CD8-positive, alpha-beta memory T cell (primary cell): ENCODE measurements around the gene SAMD4A. TPM values are rescaled to one million over a fixed set of nuclear protein-coding genes. Genes with fewer than 3 reads are reported as not detected.
"Not testable (repeated sequence)": the region's sequence is repeated elsewhere in the genome, so short reads cannot be mapped to it uniquely, and the experiment has no call there.

Source experiments
- CTCF ChIA-PET: fragments of 350-600 bp; sonication (Branson Sonifier 250); formaldehyde crosslinking; loops from one replicate; lab custom pipeline; 2021; ENCODE audit warnings: antibody characterized with exemption; lab: Charles Lee
- POLR2A ChIA-PET: fragments of 350-600 bp; sonication (Branson Sonifier 250); formaldehyde crosslinking; loops from one replicate; lab custom pipeline; 2021; ENCODE audit warnings: antibody characterized with exemption; lab: Charles Lee
- DNase-seq, 5 donors: peaks; one replicate each; pipeline versions ENCODE4 v3.0.0 to v3.0.0-alpha.2; 2020 to 2022; ENCODE audit warnings: mixed read lengths in 1 of 5
- H3K27ac ChIP-seq: one replicate; pipeline ENCODE4 v1.7.0; 2013; ENCODE audit warnings: low read depth, mild to moderate bottlenecking, low read length, moderate library complexity
- H3K27me3 ChIP-seq: 2 replicates; pipeline ENCODE4 v1.7.0; 2013; ENCODE audit warnings: low read length, mild to moderate bottlenecking; ENCODE audit not compliant: insufficient read depth, poor library complexity, severe bottlenecking
- H3K36me3 ChIP-seq: 2 replicates; pipeline ENCODE4 v1.7.0; 2013; ENCODE audit warnings: mild to moderate bottlenecking, low read length, moderate library complexity; ENCODE audit not compliant: insufficient read depth
- H3K4me1 ChIP-seq: 2 replicates; pipeline ENCODE4 v1.7.0; 2013; ENCODE audit warnings: mild to moderate bottlenecking, low read length, moderate library complexity; ENCODE audit not compliant: insufficient read depth
- H3K4me3 ChIP-seq: 2 replicates; pipeline ENCODE4 v1.7.0; 2013; ENCODE audit warnings: mild to moderate bottlenecking, low read length
- H3K9me3 ChIP-seq: 2 replicates; pipeline ENCODE4 v1.7.0; 2013; ENCODE audit warnings: mild to moderate bottlenecking, low read length
- H3K27ac Mint-ChIP-seq, 8 donors: one replicate each; pipeline ENCODE4 v1.8.0; 2020 to 2021; ENCODE audit warnings: mixed read lengths in 8 of 8, mild to moderate bottlenecking in 6 of 8, inconsistent platforms in 3 of 8, moderate library complexity in 3 of 8
- H3K27me3 Mint-ChIP-seq, 2 donors: one replicate each; pipeline ENCODE4 v1.8.0; 2020 to 2021; ENCODE audit warnings: mixed read lengths in 2 of 2, mild to moderate bottlenecking in 1 of 2, moderate library complexity in 1 of 2
- H3K36me3 Mint-ChIP-seq, 3 donors: one replicate each; pipeline ENCODE4 v1.8.0; 2020 to 2021; ENCODE audit warnings: mixed read lengths in 3 of 3, inconsistent platforms in 1 of 3, mild to moderate bottlenecking in 1 of 3
- H3K4me1 Mint-ChIP-seq, 3 donors: one replicate each; pipeline ENCODE4 v1.8.0; 2020 to 2021; ENCODE audit warnings: mixed read lengths in 3 of 3, inconsistent platforms in 1 of 3, mild to moderate bottlenecking in 1 of 3
- H3K4me3 Mint-ChIP-seq, 7 donors: one replicate each; pipeline ENCODE4 v1.8.0; 2020 to 2021; ENCODE audit warnings: mixed read lengths in 7 of 7, mild to moderate bottlenecking in 6 of 7, moderate library complexity in 4 of 7, inconsistent platforms in 2 of 7
- H3K9me3 Mint-ChIP-seq, 5 donors: one replicate each; pipeline ENCODE4 v1.8.0; 2020 to 2022; ENCODE audit warnings: mixed read lengths in 5 of 5, mild to moderate bottlenecking in 3 of 5, moderate library complexity in 2 of 5, inconsistent platforms in 1 of 5
- polyA plus RNA-seq: library from polyadenylated mRNA; unstranded; fragments of 300-500 nt; fragmentation: Illumina TruSeq; gene quantifications from one replicate; pipeline ENCODE4 v1.2.3, GENCODE V29; 2021
- total RNA-seq, 2 experiments: library from RNA; stranded (reverse); gene quantifications; one replicate each; pipeline ENCODE4 v1.2.3, GENCODE V29; 2021

The SAMD4A gene
- total and polyA plus RNA-seq, 3 experiments from 2014 or later, result 2.4 to 2.7 TPM; not detected in 1

DNA sequence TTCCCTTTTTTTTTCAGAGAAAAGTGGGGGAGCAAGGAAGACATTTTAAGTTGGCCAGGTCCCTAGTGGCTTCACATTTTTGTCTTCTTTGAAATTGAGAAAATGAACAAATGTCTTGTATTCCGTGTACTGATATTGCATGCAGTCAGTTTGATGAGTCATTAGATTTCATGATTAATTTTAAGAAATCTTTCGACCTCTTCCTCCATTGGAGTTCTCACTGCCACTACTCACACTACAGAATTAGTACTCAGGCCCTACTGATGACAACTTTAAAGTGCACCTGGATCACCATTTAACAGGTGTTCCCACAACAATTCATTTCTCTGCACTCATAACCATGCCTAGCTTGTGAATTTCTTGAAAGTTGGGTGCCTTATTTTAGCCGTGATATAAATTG lies 50.5 kb downstream of the SAMD4A start:
- no peaks in the 10 kb centered on the region for H3K4me1 ChIP-seq
- no peak overlapping the region for H3K4me3 ChIP-seq
- Mint-ChIP-seq H3K4me3 (no peak overlapping the region), H3K4me1 (peaks cover 0 to 8% (median 0%) of the 10 kb centered on the region in 3 donors), H3K36me3 (peaks cover 0 to 19% (median 0%) of the 10 kb centered on the region in 3 donors), H3K27ac (no peak overlapping the region), H3K9me3 (no peaks in the 10 kb centered on the region), H3K27me3 (peaks cover 5 to 8% of the 10 kb centered on the region in 2 donors)
- ChIA-PET CTCF (no interaction called here), POLR2A (no interaction called here)
- H3K9me3 ChIP-seq, result no peaks in the 10 kb centered on the region
- H3K27me3 ChIP-seq, result no peaks in the 10 kb centered on the region
- H3K36me3 ChIP-seq, result no peaks in the 10 kb centered on the region
- no peak overlapping the region for H3K27ac ChIP-seq
- DNase-seq, result no peak

- Histone ChIP-seq H3K27ac (no peak overlapping the region), H3K36me3 (no peaks in the 10 kb centered on the region), H3K9me3 (no peaks in the 10 kb centered on the region), H3K27me3 (no peaks in the 10 kb centered on the region), H3K4me1 (peaks cover under 1% of the 10 kb centered on the region), H3K4me3 (no peak overlapping the region)
- Mint-ChIP-seq H3K27ac (no peak overlapping the region), H3K9me3 (no peaks in the 10 kb centered on the region), H3K4me1 (peaks cover 5 to 19% (median 5%) of the 10 kb centered on the region in 3 donors), H3K36me3 (peaks cover 0 to 20% (median 3%) of the 10 kb centered on the region in 3 donors), H3K4me3 (no peak overlapping the region), H3K27me3 (no peaks in the 10 kb centered on the region)
- CTCF ChIA-PET, result interaction anchor here (0.6 kb wide), 1 partner anchor 103 kb away, joined by 3 read pairs; no protein-coding TSS in a partner anchor
- POLR2A ChIA-PET, result no interaction called here
- DNase-seq, result no peak
Observed at GRCh38 chr14:54621686-54622085, 54.8 kb downstream of the SAMD4A start.

GRCh38 chr14:54622192-54622958 lies 55.4 kb downstream of the SAMD4A start:
- Mint-ChIP-seq H3K4me1 (peaks cover 11 to 26% (median 12%) of the 10 kb centered on the region in 3 donors), H3K9me3 (no peaks in the 10 kb centered on the region), H3K36me3 (peaks cover 0 to 20% (median 3%) of the 10 kb centered on the region in 3 donors), H3K27ac (no peak overlapping the region), H3K4me3 (no peak overlapping the region), H3K27me3 (no peaks in the 10 kb centered on the region)
- DNase-seq, result no peak
- no peak overlapping the region for H3K27ac ChIP-seq
- CTCF ChIA-PET, result no interaction called here
- POLR2A ChIA-PET, result no interaction called here
- no peaks in the 10 kb centered on the region for H3K27me3 ChIP-seq
- no peaks in the 10 kb centered on the region for H3K36me3 ChIP-seq
- no peak overlapping the region for H3K4me3 ChIP-seq
- H3K9me3 ChIP-seq, result no peaks in the 10 kb centered on the region
- H3K4me1 ChIP-seq, result peaks cover 8% of the 10 kb centered on the region

DNA sequence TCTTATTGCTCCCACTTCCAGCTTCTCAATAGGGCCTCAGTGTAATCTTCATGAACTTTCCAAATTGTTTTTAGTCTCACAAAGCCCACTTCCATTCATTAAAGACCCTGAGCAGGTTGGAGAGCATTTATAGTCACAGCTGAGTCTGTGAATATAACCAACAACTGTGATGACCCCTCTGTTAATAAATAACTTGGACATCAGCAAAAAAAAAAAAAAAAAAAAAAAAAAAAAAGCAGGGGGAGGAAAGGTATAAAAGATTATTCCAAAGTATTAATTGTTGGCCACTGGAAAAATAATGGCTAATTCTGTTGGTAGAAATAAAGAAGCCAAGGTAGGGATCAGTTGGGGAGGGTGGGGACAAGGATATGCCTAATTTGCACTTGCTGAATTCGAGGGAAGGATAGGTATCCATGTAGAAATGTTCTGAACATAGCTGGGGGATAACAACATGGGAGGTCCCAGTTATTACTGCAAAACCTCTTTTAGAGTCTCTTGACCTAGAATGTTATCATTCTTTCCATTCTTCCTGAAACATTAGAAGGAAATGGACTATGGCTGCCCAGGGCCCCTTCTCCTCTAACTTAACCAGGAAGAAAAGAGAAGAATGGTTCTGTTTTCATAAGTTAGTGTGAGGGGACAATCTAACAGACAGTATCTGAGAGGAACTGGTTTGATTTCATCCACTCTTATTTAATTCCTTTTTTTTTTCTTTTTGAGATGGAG lies 56.5 kb downstream of the SAMD4A start:
- H3K4me1 ChIP-seq, result peaks cover 18% of the 10 kb centered on the region
- Mint-ChIP-seq H3K27me3 (no peaks in the 10 kb centered on the region), H3K4me1 (peaks cover 21 to 37% (median 23%) of the 10 kb centered on the region in 3 donors), H3K27ac (peak overlapping the region in 1 of 8 donors; percentile 6), H3K9me3 (no peaks in the 10 kb centered on the region), H3K4me3 (no peak overlapping the region), H3K36me3 (peaks cover 0 to 20% (median 3%) of the 10 kb centered on the region in 3 donors)
- ChIA-PET CTCF (no interaction called here), POLR2A (no interaction called here)
- H3K4me3 ChIP-seq, result no peak overlapping the region
- no peaks in the 10 kb centered on the region for H3K9me3 ChIP-seq
- no peak for DNase-seq
- no peaks in the 10 kb centered on the region for H3K36me3 ChIP-seq
- no peak overlapping the region for H3K27ac ChIP-seq
- H3K27me3 ChIP-seq, result no peaks in the 10 kb centered on the region

DNA sequence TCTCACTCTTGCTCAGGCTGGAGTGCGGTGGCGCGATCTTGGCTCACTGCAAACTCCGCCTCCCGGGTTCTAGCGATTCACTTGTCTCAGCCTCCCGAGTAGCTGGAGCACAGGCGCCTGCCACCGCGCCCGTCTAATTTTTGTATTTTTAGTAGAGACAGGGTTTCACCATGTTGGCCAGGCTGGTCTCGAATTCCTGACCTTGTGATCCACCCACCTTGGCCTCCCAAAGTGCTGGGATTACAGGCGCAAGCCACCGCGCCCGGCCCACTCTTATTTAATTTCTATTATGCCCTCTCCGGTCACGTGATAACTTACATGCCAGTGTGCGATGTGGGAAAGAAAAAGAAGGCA lies 57.1 kb downstream of the SAMD4A start:
- H3K9me3 Mint-ChIP-seq, H3K4me3 Mint-ChIP-seq, H3K27me3 Mint-ChIP-seq, H3K27me3 ChIP-seq, POLR2A ChIA-PET, H3K36me3 ChIP-seq, H3K27ac Mint-ChIP-seq, H3K9me3 ChIP-seq, H3K27ac ChIP-seq, DNase-seq, H3K4me3 ChIP-seq, CTCF ChIA-PET: not testable (repeated sequence)
- Mint-ChIP-seq H3K4me1 (peaks cover 27 to 42% (median 28%) of the 10 kb centered on the region in 3 donors), H3K36me3 (peaks cover 0 to 20% (median 3%) of the 10 kb centered on the region in 3 donors)
- H3K4me1 ChIP-seq, result peaks cover 24% of the 10 kb centered on the region

DNA sequence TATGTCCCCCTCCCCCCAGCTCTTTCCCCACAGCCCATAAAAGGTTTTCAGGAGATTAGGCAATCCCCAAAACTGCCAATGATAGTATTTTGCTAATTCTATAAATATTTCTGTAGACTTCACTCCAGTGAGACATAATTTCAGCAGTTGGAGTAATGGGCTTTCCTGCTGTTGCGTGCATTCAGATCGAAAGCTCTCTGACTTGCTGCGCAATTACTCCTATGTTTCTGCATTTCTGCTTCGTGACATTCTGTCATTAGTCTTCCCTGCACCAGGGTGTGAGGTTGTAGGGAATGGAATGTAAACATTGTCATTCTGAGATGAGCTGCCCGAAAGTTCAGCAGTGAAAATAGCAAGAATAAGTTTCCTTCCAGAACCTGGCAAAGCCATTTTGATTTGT lies 58.2 kb downstream of the SAMD4A start:
- H3K36me3 ChIP-seq, result no peaks in the 10 kb centered on the region
- H3K9me3 ChIP-seq, result no peaks in the 10 kb centered on the region
- ChIA-PET CTCF (no interaction called here), POLR2A (no interaction called here)
- H3K4me3 Mint-ChIP-seq, result no peak overlapping the region
- peaks cover 37 to 54% (median 38%) of the 10 kb centered on the region in 3 donors for H3K4me1 Mint-ChIP-seq
- DNase-seq, result no peak
- peaks cover 0 to 19% (median 3%) of the 10 kb centered on the region in 3 donors for H3K36me3 Mint-ChIP-seq
- H3K27ac Mint-ChIP-seq, result peak overlapping the region in 1 of 8 donors; percentile 48
- H3K27ac ChIP-seq, result no peak overlapping the region
- H3K4me3 ChIP-seq, result no peak overlapping the region
- H3K9me3 Mint-ChIP-seq, result no peaks in the 10 kb centered on the region
- no peaks in the 10 kb centered on the region for H3K27me3 ChIP-seq
- H3K4me1 ChIP-seq, result peaks cover 34% of the 10 kb centered on the region
- no peaks in the 10 kb centered on the region for H3K27me3 Mint-ChIP-seq

DNA sequence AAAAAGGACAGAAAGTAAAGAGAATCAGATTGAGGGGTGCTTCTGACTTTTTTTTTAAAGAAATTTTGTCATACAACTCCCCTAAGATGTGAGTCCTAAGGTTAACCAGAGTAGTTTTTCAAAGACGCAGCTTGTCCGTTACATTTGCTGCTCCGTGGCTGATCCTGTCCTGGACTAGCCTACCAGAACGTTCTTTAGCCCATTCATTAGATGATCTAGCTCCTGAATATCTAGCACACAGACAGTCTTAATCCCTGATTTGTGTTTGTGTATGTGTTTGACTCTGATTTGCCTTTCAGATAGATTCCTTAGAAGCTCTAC lies 60.3 kb downstream of the SAMD4A start:
- Histone ChIP-seq H3K9me3 (no peaks in the 10 kb centered on the region), H3K4me1 (peaks cover 34% of the 10 kb centered on the region), H3K36me3 (no peaks in the 10 kb centered on the region), H3K4me3 (peak overlapping the region; percentile 52), H3K27me3 (no peaks in the 10 kb centered on the region), H3K27ac (peak overlapping the region; percentile 51)
- peak overlapping the region; percentile 59 to 86 (median 81) for H3K4me3 Mint-ChIP-seq
- ChIA-PET POLR2A (no interaction called here), CTCF (interaction anchor here (0.9 to 1.2 kb wide), 2 partner anchors 15 to 63 kb away, joined by 3 to 4 read pairs; no protein-coding TSS in a partner anchor)
- H3K27ac Mint-ChIP-seq, result peak overlapping the region; percentile 76 to 95 (median 90)
- peaks cover 0 to 4% (median 3%) of the 10 kb centered on the region in 3 donors for H3K36me3 Mint-ChIP-seq
- no peak for DNase-seq
- H3K4me1 Mint-ChIP-seq, result peaks cover 41 to 53% (median 43%) of the 10 kb centered on the region in 3 donors
- no peaks in the 10 kb centered on the region for H3K27me3 Mint-ChIP-seq
- no peaks in the 10 kb centered on the region for H3K9me3 Mint-ChIP-seq
